GM19238 (cell line): ENCODE measurements around the gene MYO9B.

ENCODE experiments used
- DNase-seq: peaks from one replicate; pipeline ENCODE4 v3.0.0; 2011; ENCODE audit warnings: low spot score; ENCODE audit not compliant: insufficient read length

MYO9B gene

DNA sequence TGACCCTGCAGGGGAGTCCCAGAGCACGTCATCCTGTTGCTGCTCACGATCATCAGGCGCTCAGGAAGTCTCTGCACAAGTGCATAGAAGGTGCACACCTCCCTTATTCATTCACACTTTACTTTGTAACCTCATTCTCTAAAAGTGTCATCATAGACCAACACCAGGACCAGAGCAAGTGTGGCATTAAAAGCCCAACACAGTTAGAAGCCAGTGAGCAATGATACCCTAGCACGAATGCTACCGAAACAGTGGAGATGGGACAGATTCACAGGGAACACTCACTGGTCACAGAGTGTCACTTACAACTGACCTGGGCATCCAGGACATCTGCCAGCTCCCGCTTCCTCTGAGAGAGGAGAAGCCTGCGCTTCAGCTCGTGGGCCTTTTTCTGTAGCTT, 17.3 kb upstream of the MYO9B start:
- DNase-seq = no peak

DNA sequence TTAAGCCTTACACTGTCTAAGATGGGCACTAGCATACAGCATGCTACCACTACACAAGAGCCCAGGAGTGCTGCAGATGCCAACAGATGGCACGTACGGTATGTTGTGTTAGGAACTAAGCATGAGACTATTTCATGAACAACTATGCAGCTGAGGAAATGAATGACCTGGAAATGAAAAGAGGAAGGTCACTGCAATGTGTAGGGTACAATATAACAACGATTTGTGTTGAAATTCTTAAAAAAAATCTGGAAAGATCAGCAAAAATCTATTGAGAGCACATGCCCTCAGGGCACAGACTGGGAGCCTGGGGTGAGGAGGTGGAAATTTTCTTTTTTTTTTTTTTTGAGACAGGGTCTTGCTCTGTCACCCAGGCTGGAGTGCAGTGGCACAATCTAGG, 14.8 kb upstream of the MYO9B start:
- DNase-seq = no peak

GRCh38 chr19:17061205-17061604, 14.4 kb upstream of the MYO9B start:
- DNase-seq = no peak

- DNase-seq = no peak
These were observed 13.9 kb upstream of the MYO9B start for GRCh38 chr19:17061691-17062090.

- DNase-seq = no peak
These were observed 12.1 kb upstream of the MYO9B start for GRCh38 chr19:17063428-17063827.

DNA sequence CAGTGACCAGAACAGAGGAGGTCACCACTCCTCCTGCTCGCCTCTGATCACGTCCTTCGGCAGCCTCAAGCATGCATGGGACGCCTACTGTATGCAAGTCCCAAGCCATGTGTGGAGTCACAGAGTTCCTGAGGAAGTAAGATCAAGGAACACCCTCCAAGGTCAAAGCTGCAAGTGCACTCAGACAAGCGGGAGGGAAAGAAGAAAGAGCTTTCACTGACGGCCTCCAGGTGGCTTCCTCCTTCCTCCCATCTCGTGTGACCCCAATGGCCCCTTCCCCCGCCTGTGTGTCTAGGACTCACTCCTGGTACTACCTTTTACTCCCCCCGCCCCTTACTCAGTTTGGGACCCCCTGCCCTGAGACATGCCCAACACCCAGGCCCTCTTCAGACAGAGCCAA, 6.4 kb upstream of the MYO9B start:
- DNase-seq = no peak

DNA sequence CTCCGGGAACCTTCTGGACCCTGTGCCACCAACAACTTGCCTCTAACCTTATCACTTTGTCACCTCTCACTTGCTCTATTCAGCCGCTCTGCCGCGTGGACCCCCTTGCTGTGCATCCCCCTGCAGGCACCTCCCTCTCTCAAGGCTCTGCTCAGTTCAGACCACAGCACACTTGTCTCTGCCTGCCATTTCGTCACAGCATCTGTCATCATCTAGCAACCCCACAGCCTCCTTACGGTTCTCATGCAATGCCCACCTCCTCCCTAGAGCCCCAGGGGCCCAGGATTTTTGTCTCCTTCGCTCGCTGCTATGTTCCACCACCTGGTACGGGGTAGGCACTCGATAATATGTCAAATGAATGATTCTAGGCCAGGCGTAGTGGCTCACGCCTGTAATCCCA, 5.2 kb upstream of the MYO9B start:
- no peak for DNase-seq

DNA sequence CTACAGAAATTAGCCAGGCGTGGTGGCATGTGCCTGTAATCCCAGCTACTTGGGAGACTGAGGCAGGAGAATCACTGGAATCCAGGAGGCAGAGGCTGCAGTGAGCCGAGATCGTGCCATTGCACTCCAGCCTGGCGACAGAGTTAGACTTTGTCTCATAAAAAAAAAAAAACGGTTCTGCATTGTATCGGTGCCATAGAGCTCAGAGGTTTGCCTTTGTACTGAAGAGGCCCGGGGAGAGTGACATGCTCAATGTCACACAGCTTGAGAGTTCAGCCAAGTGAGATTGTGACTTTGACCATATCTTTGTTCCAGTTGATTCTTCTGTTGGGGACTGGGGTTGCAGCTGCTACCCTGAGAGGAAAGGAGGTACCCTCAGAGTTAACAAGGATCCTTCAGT, 4.7 kb upstream of the MYO9B start:
- DNase-seq = no peak

DNA sequence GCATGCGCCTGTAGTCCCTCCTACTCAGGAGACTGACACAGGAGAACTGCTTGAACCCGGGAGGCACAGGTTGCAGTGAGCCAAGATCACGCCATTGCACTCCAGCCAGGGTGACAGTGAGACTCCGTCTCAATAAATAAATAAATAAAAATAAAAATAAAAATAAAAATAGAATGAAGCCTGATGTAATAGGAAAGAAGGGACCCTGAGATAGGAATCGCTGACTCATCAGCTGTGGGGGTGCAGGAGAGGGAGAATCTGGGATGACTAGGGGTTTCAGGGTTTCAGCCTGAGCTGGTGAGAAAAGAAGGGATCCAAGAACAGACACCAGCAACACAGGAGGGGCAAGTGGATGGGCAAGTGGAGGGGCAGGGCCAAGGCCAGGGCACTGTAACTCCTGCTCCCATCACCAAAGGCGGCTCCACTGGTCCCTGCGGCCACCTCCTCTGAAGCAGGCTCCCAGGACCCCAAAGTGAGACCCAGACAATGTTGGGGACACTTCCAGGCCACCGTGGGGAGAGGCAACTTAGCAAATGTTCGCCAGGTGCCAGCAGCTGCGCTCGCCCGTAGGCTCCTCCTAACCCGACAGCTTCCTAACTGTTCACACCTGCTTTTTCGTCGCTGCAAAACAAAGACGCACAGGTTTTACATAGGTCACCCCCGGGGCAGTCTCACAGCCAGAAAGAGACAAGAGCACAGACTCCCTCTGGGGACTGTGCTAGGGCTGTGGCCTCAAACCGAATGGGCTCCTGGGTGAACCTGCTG, 1.5 kb upstream of the MYO9B start:
- no peak for DNase-seq

DNA sequence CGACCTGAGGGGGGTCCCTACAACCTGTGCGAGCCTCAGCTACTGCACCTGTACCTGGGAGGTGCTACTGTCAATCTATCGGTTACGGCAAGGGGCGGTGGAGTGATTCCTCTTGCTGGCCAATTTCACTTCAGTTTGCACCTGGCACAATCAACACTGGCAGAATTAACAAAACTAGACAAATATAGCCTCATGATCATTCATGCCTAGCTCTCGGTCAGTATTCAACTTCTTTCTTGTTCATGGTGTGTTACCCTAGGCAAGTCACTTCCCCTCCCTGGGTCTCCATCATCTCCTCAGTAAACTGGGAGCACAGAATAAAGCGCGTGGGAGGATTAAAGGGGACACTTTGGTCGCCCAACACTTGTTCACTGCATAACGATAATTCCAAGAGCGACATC, 943 bp upstream of the MYO9B start:
- no peak for DNase-seq

DNA sequence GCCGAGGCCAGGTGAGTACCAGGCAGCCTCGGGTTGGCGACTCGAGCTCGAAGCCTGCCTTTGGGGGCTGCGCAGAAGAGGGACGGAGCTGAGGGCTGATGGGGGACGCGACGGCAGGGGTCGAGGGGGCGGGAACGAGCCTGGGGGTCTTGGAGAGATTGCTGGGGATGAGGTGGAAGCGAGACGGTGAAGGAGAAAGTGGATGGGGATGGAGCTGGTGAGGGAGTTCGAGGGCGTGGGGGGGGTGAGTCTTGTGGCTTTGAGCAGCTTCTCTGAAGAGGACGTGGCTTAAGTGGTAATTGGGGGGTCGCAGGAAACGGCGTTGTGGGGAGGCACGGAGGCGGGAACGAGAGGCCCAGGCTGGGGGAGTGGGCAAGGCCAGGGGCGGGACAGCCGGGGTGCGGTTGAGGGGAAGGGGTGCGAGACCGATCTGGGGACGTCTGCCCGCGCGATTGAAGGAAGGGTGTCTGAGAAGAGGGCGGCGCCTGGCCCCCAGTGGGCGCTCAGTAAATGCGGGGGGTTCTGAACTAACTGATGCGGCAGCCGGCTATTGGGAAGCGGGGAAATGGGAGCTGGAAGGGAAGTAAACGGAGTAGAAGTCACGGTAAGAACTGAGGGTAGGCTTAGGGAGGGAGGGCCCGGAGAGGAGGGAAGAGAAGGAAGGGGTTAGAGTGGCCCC, 426 bp downstream of the MYO9B start:
- DNase-seq = peak; percentile 41

DNA sequence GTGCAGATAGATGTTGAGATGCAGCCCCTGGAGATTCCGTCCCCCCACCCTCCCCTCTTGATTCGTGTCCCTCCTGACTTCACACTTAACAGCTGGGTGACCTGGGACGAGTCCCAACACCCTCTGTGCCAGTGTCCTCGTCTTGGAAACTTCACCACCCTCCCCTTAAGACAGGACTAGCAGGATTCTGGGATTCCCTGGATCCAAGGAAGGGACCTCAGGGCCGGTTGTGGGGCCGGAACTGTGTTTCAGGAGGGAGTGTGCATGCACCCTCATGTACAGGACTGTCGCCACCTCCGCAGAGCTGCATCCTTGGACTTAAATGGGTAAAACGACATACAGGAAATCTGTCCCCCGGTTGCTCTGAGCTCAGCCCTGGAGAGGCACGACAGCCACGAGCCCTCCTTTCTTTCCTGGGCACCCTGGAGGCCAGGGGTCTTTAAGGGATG, 990 bp downstream of the MYO9B start:
- no peak for DNase-seq

DNA sequence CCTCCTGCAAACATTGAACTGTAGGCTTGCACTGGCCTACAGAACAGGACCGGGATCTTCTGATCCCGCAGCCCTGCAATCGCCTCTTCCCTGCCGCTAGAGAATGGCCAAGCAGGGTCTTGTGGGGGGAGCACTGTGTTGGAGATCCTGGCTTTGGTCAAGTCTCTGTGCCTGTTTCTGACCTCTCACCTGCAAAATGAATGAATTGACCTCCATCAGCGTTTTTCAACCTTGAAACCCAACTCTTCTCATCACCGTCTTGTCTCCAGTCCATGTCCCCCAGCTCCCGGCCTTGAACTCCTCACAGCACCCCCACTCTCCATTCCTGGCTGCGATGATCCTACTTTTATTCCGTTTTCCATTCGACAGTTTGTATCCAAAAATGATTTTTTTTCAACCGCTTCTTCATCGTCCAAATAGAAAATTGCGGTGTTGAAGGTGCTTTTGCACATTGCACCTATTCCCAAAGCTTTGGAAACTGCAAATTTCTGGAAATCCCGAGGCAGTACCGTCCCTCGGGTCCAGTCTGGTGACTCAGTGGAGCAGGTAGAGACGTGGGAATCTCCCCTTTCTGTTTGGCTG, 2.0 kb downstream of the MYO9B start:
- DNase-seq = no peak

- DNase-seq = no peak
These were observed 2.7 kb downstream of the MYO9B start for GRCh38 chr19:17078036-17078919.

DNA sequence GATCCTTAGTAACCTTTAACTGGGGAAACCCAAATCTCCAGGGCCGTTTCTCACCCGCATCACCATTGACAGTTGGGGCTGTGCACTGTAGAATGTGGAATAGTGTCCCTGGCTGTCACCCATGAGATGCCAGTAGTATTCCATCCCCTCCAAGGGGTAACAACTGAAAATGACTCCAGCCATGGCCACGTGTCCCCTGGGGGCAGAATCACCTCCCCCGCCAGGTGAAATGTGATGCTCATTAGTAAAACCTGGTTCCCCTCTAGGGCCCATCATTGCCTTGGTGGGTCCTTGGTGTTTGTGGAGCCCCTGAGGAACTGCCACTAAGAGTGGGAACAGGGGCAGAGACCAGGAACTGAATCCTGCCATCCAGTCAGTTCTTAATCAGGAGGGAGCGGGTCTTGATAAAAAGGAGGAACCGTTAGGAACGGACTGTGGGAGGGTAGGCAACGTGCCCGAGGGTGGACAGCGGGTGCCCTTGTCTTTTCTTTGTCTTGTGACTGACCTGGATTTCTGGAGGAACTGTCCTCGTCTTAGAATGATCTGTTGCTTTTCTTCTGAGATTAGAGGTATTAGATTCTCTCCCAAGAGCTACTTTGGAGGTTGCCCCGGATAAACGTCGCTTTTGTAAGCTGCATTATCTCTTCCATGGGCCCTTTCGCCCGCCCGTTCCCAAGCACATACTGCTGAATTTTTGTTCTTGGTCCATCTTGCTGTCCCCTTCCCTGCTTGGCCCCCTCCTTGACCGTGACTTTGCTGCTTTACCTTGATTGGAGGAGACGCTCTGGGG, 3.5 kb downstream of the MYO9B start:
- DNase-seq = no peak

DNA sequence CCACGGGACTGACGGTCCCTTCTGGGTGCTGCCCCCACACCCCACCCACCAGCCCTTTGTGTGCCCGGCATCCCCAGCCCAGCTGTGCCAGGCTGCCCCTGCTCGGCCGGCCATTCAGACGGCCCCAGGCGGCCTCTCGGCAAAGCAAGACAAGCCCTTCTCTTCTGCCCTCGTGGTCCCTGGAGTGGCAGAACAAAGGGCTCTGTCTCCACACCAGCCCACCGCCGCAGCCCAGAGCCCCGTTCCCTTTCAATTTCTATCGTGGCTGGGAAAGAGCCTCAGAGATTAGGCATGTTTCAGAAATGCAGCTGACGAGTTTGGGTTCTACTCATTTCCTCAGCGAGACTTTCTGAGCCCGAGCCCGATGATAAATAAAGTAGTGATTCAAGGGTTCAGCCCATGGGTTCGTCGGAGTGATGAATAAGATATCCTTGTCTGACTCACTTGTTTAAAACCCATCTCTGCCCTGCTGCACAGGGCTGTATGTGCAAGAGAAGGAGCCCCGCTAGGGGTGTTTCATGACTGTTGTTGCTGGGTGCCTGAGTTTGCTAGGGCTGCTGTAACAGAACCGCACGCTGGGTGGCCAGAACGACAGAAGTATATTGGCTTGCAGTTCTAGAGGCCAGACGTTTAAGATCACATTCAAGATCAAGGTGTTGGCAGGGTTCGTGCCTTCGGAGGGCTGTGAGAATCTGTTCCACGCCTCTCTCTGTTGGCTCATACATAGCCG, 4.3 kb downstream of the MYO9B start:
- peak; percentile 64 for DNase-seq

DNA sequence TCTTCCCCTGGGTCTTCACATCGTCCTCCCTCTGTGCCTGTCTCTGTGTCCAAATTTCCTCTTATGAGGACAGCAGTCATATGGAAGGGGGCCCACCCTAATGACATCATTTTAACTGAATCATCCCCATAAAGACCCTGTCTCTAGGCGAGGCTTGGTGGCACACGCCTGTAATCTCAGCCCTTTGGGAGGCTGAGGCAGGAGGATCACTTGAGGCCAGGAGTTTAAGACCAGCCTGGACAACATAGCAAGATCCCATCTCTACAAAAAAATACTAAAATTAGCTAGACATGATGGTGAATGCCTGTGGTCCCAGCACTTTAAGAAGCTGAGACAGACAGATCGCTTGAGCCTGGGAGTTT, 4.8 kb downstream of the MYO9B start:
- DNase-seq = no peak

GRCh38 chr19:17081672-17082630, 6.4 kb downstream of the MYO9B start:
- no peak for DNase-seq

DNA sequence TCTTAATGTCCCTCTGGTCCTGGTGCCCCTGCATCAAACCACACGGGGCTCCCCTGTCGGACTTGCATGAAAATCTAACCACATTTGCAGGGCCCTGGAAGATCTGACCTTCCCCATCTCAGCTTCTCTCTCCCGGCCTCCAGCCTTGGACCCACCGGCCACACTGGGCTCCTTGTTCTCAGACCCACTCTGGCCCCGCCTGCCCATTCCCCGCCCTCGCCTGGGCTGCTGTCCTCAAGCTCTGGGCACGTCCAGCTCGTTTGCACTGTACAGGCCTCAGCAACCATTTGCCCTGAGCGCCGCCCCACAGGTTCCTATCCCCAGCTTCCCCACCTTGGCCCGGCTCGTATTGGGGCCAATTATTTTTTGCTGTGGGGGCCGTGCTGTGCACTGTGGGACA, 10.5 kb downstream of the MYO9B start:
- no peak for DNase-seq
